ENCODE data around the gene TXLNA. TPM values are rescaled to one million over a fixed set of nuclear protein-coding genes. Genes with fewer than 3 reads are reported as not detected.
A peak's percentile ranks its signal among the peaks of the same experiment; 100 is the strongest.

Gene TXLNA
- total RNA-seq, 5 donors from 2014 or later (not counting 1 experiment from before 2014, with no cell fraction given), result 25.3 to 47.7 (median 43.8) TPM

- peaks cover 13% of the 10 kb centered on the region for H3K36me3 Mint-ChIP-seq
- H3K27me3 Mint-ChIP-seq, result no peaks in the 10 kb centered on the region
- Histone ChIP-seq H3K27ac (ENCODE audit: low read length) (peak overlapping the region; percentile 93), H3K27me3 (replicated peaks in 1 of 2; ENCODE audit: control insufficient read depth in 2 of 2, extremely low read depth in 1 of 2, insufficient read depth in 2 of 2, low read length in 1 of 2) (no peaks in the 10 kb centered on the region), H3K36me3 (ENCODE audit: control insufficient read depth in 2 of 2, extremely low read depth in 1 of 2, insufficient read depth in 1 of 2, low read length in 1 of 2) (peaks cover 8 to 22% of the 10 kb centered on the region in 2 donors), H3K4me3 (ENCODE audit: control insufficient read depth in 1 of 2, extremely low read depth in 1 of 2, low read length in 1 of 2) (no peak overlapping the region), H3K4me1 (ENCODE audit: control insufficient read depth in 1 of 2, extremely low read depth in 1 of 2, insufficient read depth in 2 of 2, low read length in 2 of 2) (peaks cover 28 to 67% of the 10 kb centered on the region in 2 experiments), H3K9me3 (no peaks in the 10 kb centered on the region)
- no peak for DNase-seq
- no peak for ATAC-seq (replicated peaks in 1 of 4)
- POLR2A ChIA-PET, result no interaction called here
- H3K27ac Mint-ChIP-seq, result peak overlapping the region in 1 of 2 donors; percentile 79
- WGBS (ENCODE audit: insufficient coverage), result 100% methylated on average over 2 of the region's 6 CpGs
- no peaks in the 10 kb centered on the region for H3K9me3 Mint-ChIP-seq
- H3K4me1 Mint-ChIP-seq, result peaks cover 62 to 79% (median 68%) of the 10 kb centered on the region in 3 donors
- H3K4me3 Mint-ChIP-seq, result peak overlapping the region; percentile 85 to 91 (median 89)
- CTCF ChIA-PET, result no interaction called here
Measured at GRCh38 chr1:32199717-32200072, 20.2 kb downstream of the TXLNA start.

- no peaks in the 10 kb centered on the region for H3K27me3 Mint-ChIP-seq
- H3K9me3 Mint-ChIP-seq, result no peaks in the 10 kb centered on the region
- H3K36me3 Mint-ChIP-seq, result peaks cover 7% of the 10 kb centered on the region
- ChIA-PET POLR2A (interaction anchor here in 1 of 2 donors (0.5 to 0.6 kb wide), 2 partner anchors 102 to 765 kb away, joined by 3 to 7 read pairs; no protein-coding TSS in a partner anchor), CTCF (interaction anchor here in 1 of 2 donors (0.7 to 1.2 kb wide), 4 partner anchors 48 to 806 kb away, joined by 3 to 5 read pairs (median 4); no protein-coding TSS in a partner anchor)
- peak within 1 kb of the TSS; percentile 85 to 91 (median 89) for H3K4me3 Mint-ChIP-seq
- peak within 1 kb of the TSS; percentile 78 to 91 for H3K4me3 ChIP-seq (ENCODE audit: control insufficient read depth in 1 of 2, extremely low read depth in 1 of 2, low read length in 1 of 2)
- H3K9me3 ChIP-seq, result no peaks in the 10 kb centered on the region
- peak within 1 kb of the TSS; percentile 89 to 93 for H3K27ac Mint-ChIP-seq
- no peaks in the 10 kb centered on the region for H3K27me3 ChIP-seq (replicated peaks in 1 of 2; ENCODE audit: control insufficient read depth in 2 of 2, extremely low read depth in 1 of 2, insufficient read depth in 2 of 2, low read length in 1 of 2)
- WGBS (ENCODE audit: insufficient coverage), result 0% methylated on average over 17 of the region's 34 CpGs
- ATAC-seq (replicated peaks in 1 of 4) (peak; percentile 49 to 57 (median 53)), DNase-seq (peak; percentile 18 to 71 (median 42))
- peaks cover 27 to 66% of the 10 kb centered on the region in 2 experiments for H3K4me1 ChIP-seq (ENCODE audit: control insufficient read depth in 1 of 2, extremely low read depth in 1 of 2, insufficient read depth in 2 of 2, low read length in 2 of 2)
- peaks cover 3 to 15% of the 10 kb centered on the region in 2 donors for H3K36me3 ChIP-seq (ENCODE audit: control insufficient read depth in 2 of 2, extremely low read depth in 1 of 2, insufficient read depth in 1 of 2, low read length in 1 of 2)
- H3K27ac ChIP-seq (ENCODE audit: low read length), result peak within 1 kb of the TSS; percentile 93
- peaks cover 60 to 74% (median 61%) of the 10 kb centered on the region in 3 donors for H3K4me1 Mint-ChIP-seq
Measured at GRCh38 chr1:32200226-32201010, 20.9 kb downstream of the TXLNA start, which contains the start of gene CCDC28B. Gene CCDC28B, plus strand, starts transcription at chr1:32200595. Its CDS starts 1,341 bp downstream, at chr1:32201936.

DNA sequence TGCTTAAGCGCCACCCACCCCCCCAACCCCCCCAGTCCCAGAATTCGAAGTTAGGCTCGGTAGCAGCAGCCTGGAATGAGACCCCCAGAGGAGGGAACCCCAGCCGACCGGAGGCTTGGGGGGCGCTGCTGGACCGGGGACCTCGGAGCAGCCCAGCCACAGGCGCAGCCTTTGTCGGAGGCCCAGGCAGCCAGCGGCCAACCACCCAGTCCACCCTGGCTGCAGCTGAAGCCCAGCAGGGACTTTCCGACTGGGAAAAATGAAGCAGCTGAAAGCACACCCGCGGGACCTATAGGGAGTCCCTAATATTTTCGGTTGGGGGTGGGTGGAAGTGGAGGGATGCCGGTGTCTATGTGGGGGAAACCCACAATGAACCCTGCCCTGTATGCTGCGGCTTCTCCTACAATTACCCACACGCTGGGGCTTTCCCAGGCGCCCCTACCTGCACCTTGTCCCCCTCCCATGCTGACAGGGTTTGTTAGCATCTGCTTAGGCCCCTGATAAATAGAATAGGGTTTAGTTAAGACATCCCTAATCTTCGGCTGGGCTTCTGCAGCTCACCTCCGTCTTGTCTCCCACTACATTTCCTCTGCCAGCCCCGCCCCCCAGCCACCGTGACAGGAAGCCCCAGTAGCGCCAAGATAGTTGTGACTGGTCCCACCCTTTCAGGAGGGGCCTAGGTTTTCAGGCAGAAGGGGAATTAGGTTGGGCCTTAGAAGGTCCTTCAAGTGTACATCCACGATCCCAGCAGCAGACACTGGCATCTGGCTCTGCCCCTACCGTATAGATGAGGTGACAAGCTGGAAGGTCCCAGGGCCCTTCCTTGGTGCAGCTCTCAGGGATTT lies 21.8 kb downstream of the TXLNA start:
- Mint-ChIP-seq H3K27me3 (no peaks in the 10 kb centered on the region), H3K4me1 (peaks cover 58 to 74% (median 58%) of the 10 kb centered on the region in 3 donors), H3K9me3 (no peaks in the 10 kb centered on the region), H3K4me3 (peak overlapping the region; percentile 85 to 91 (median 89)), H3K36me3 (peaks cover 4% of the 10 kb centered on the region), H3K27ac (peak overlapping the region; percentile 89 to 93)
- CTCF ChIA-PET, result interaction anchor here in 1 of 2 donors (0.7 to 1.2 kb wide), 4 partner anchors 47 to 806 kb away, joined by 3 to 5 read pairs (median 4); no protein-coding TSS in a partner anchor
- peaks cover 20 to 66% of the 10 kb centered on the region in 2 experiments for H3K4me1 ChIP-seq (ENCODE audit: control insufficient read depth in 1 of 2, extremely low read depth in 1 of 2, insufficient read depth in 2 of 2, low read length in 2 of 2)
- peak overlapping the region; percentile 93 for H3K27ac ChIP-seq (ENCODE audit: low read length)
- POLR2A ChIA-PET, result interaction anchor here in 1 of 2 donors (0.5 kb wide), 1 partner anchor 153 kb away, joined by 7 read pairs; no protein-coding TSS in a partner anchor
- DNase-seq, result peak; percentile 64 to 86 (median 76)
- ATAC-seq (replicated peaks in 1 of 4), result peak; percentile 66 to 75 (median 70)
- peaks cover 0 to 10% of the 10 kb centered on the region in 2 donors for H3K36me3 ChIP-seq (ENCODE audit: control insufficient read depth in 2 of 2, extremely low read depth in 1 of 2, insufficient read depth in 1 of 2, low read length in 1 of 2)
- no peaks in the 10 kb centered on the region for H3K9me3 ChIP-seq
- peak overlapping the region; percentile 78 to 91 for H3K4me3 ChIP-seq (ENCODE audit: control insufficient read depth in 1 of 2, extremely low read depth in 1 of 2, low read length in 1 of 2)
- WGBS (ENCODE audit: insufficient coverage), result under 1% methylated on average over 13 of the region's 26 CpGs
- no peaks in the 10 kb centered on the region for H3K27me3 ChIP-seq (replicated peaks in 1 of 2; ENCODE audit: control insufficient read depth in 2 of 2, extremely low read depth in 1 of 2, insufficient read depth in 2 of 2, low read length in 1 of 2)

DNA sequence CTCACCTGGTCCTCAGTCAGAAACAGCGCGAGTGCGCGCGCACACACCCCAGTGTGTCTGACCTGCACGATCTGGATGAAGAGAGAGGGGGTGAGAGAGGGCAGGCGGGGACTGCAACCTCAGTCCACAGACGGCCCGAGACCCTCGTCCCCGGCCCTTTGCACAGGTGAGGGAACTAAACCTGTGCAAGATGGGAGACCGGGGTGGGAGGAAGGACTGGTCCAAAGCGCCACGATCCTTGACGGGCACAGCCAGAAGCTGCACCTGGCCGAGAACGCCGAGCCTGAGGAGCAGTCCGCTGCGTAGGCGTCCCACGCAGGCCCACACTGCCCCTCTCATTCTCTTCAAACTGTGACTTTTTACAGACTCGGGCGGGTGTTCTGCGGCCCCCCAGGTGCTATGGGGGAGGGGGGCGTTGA lies 25.5 kb downstream of the TXLNA start:
- Mint-ChIP-seq H3K36me3 (no peaks in the 10 kb centered on the region), H3K4me3 (peak overlapping the region; percentile 82 to 85 (median 84)), H3K9me3 (no peaks in the 10 kb centered on the region), H3K27ac (no peak overlapping the region), H3K27me3 (no peaks in the 10 kb centered on the region), H3K4me1 (peaks cover 37 to 60% (median 37%) of the 10 kb centered on the region in 3 donors)
- Histone ChIP-seq H3K4me1 (ENCODE audit: control insufficient read depth in 1 of 2, extremely low read depth in 1 of 2, insufficient read depth in 2 of 2, low read length in 2 of 2) (peaks cover 13 to 59% of the 10 kb centered on the region in 2 experiments), H3K27me3 (replicated peaks in 1 of 2; ENCODE audit: control insufficient read depth in 2 of 2, extremely low read depth in 1 of 2, insufficient read depth in 2 of 2, low read length in 1 of 2) (no peaks in the 10 kb centered on the region), H3K9me3 (no peaks in the 10 kb centered on the region), H3K4me3 (ENCODE audit: control insufficient read depth in 1 of 2, extremely low read depth in 1 of 2, low read length in 1 of 2) (peak overlapping the region; percentile 76 to 80), H3K27ac (ENCODE audit: low read length) (peak overlapping the region; percentile 30), H3K36me3 (ENCODE audit: control insufficient read depth in 2 of 2, extremely low read depth in 1 of 2, insufficient read depth in 1 of 2, low read length in 1 of 2) (peaks cover 0 to 10% of the 10 kb centered on the region in 2 donors)
- POLR2A ChIA-PET, result no interaction called here
- no peak for DNase-seq
- ATAC-seq (replicated peaks in 1 of 4), result no peak
- 84% methylated on average over 8 of the region's 26 CpGs for WGBS (ENCODE audit: insufficient coverage)
- CTCF ChIA-PET, result interaction anchor here in 1 of 2 donors (1.2 to 1.5 kb wide), 2 partner anchors 11 to 12 kb away, joined by 3 to 5 read pairs; no protein-coding TSS in a partner anchor

GRCh38 chr1:32205401-32206370 lies 26.2 kb downstream of the TXLNA start, which contains the start of gene IQCC:
Gene IQCC, plus strand, starts transcription at chr1:32205671. Its CDS starts 11 bp downstream, at chr1:32205682.
- Mint-ChIP-seq H3K27me3 (no peaks in the 10 kb centered on the region), H3K36me3 (no peaks in the 10 kb centered on the region), H3K27ac (peak within 1 kb of the TSS; percentile 39 to 46), H3K4me1 (peaks cover 32 to 55% (median 32%) of the 10 kb centered on the region in 3 donors), H3K4me3 (peak within 1 kb of the TSS; percentile 82 to 85 (median 84)), H3K9me3 (no peaks in the 10 kb centered on the region)
- WGBS (ENCODE audit: insufficient coverage), result 5% methylated on average over 60 of the region's 77 CpGs
- Histone ChIP-seq H3K4me3 (ENCODE audit: control insufficient read depth in 1 of 2, extremely low read depth in 1 of 2, low read length in 1 of 2) (peak within 1 kb of the TSS; percentile 76 to 80), H3K27me3 (replicated peaks in 1 of 2; ENCODE audit: control insufficient read depth in 2 of 2, extremely low read depth in 1 of 2, insufficient read depth in 2 of 2, low read length in 1 of 2) (no peaks in the 10 kb centered on the region), H3K27ac (ENCODE audit: low read length) (peak within 1 kb of the TSS; percentile 44), H3K4me1 (ENCODE audit: control insufficient read depth in 1 of 2, extremely low read depth in 1 of 2, insufficient read depth in 2 of 2, low read length in 2 of 2) (peaks cover 11 to 52% of the 10 kb centered on the region in 2 experiments), H3K9me3 (no peaks in the 10 kb centered on the region), H3K36me3 (ENCODE audit: control insufficient read depth in 2 of 2, extremely low read depth in 1 of 2, insufficient read depth in 1 of 2, low read length in 1 of 2) (peaks cover 0 to 10% of the 10 kb centered on the region in 2 donors)
- POLR2A ChIA-PET, result interaction anchor here (0.6 to 0.8 kb wide), 4 partner anchors 10 to 71 kb away, joined by 3 to 12 read pairs (median 3); no protein-coding TSS in a partner anchor
- ATAC-seq (replicated peaks in 1 of 4), result peak; percentile 61 to 73 (median 70)
- CTCF ChIA-PET, result interaction anchor here in 1 of 2 donors (0.6 to 1.5 kb wide), 4 partner anchors 10 to 85 kb away, joined by 3 to 5 read pairs (median 3); no protein-coding TSS in a partner anchor
- peak; percentile 63 to 93 (median 80) for DNase-seq
